ENCODE results near the gene C1orf122. TPM values are rescaled to one million over a fixed set of nuclear protein-coding genes. Genes with fewer than 3 reads are reported as not detected.

Gene C1orf122
- total and polyA plus RNA-seq, 2 of the 13 experiments (the other 11 are each of a cell fraction or from before 2014, with no cell fraction given): 18.7 to 40.6 TPM

DNA sequence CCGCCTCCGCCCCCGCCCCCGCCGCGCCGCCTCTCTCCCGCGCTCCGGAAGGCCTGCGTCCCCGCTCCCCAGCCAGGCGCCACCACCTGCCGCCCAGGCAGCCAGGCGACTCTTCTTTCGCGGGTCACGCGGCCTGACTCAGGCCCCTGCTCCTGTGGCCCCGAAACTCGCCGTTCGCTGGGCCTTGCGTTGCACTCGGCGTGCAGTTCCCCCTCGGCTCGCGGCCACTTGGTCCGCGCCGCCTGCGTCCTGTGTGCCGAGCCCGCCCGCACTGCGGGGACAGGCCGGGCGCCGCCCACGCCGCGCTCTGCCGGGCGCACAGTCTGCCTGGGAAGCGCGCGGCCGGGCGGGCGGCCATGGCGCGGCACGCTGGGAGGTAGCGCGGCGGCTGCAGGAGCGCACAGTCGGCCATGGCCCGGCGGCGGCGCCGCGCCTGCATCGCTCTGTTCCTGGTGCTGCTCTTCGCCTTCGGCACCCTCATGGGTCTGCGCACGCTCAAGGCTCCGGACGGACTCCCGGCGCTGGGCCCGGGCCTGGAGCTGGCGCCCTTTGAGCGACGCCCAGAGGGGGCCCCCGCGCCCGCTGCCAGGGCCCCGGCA is 13.7 kb upstream of the C1orf122 start, which contains the start of gene MANEAL (continued):
- TF ChIP-seq, protein P1, sequence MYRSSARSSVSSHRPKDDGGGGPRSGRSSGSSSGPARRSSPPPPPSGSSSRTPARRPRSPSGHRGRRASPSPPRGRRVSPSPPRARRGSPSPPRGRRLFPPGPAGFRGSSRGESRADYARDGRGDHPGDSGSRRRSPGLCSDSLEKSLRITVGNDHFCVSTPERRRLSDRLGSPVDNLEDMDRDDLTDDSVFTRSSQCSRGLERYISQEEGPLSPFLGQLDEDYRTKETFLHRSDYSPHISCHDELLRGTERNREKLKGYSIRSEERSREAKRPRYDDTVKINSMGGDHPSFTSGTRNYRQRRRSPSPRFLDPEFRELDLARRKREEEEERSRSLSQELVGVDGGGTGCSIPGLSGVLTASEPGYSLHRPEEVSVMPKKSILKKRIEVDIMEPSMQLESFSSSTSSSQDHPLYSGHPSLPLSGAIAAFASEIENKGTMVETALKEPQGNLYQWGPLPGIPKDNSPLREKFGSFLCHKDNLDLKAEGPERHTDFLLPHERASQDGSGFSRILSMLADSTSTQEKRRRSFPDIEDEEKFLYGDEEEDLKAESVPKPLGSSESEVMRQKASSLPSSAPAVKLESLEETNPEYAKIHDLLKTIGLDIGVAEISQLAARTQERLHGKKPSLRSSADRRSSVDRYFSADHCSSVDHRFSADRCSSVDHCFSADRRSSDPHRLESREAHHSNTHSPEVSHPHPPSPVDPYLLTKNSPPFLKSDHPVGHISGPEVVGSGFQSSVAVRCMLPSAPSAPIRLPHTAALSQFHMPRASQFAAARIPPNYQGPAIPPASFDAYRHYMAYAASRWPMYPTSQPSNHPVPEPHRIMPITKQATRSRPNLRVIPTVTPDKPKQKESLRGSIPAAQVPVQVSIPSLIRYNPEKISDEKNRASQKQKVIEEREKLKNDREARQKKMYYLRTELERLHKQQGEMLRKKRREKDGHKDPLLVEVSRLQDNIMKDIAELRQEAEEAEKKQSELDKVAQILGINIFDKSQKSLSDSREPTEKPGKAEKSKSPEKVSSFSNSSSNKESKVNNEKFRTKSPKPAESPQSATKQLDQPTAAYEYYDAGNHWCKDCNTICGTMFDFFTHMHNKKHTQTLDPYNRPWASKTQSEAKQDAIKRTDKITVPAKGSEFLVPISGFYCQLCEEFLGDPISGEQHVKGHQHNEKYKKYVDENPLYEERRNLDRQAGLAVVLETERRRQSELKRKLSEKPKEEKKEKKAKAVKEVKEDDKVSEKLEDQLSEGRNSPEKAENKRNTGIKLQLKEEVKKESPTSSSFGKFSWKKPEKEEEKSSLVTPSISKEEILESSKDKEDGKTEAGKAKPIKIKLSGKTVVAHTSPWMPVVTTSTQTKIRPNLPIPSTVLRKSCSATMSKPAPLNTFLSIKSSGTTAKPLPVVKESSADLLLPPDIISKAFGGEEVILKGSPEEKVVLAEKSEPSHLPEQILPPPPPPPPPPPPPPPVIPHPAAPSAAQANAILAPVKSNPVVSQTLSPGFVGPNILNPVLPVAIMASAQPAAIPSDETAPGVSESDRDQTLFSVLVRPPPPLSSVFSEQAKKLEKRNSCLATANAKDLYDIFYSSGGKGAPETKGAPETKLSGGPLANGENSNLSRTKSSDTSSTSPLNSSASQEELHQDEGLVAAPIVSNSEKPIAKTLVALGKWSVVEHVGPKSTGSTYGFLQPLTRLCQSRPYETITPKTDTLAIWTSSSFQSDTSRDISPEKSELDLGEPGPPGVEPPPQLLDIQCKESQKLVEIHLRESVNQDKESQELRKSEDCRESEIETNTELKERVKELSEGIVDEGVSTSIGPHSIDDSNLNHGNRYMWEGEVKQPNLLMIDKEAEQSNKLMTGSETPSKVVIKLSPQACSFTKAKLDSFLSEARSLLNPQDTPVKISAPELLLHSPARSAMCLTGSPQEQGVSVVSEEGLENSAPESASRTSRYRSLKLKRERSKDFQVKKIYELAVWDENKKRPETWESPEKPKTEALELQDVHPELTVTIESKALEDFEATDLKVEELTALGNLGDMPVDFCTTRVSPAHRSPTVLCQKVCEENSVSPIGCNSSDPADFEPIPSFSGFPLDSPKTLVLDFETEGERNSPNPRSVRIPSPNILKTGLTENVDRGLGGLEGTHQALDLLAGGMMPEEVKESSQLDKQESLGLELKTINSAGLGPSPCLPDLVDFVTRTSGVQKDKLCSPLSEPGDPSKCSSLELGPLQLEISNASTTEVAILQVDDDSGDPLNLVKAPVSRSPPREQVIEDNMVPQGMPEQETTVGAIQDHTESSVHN (CRISPR knock-in tag; IDR thresholded peaks at IDR 0.05): no peak
- no peak for TF ChIP-seq ATF5 (CRISPR knock-in tag; IDR thresholded peaks at IDR 0.05; ENCODE audit: low read depth)
- TF ChIP-seq, protein P2, sequence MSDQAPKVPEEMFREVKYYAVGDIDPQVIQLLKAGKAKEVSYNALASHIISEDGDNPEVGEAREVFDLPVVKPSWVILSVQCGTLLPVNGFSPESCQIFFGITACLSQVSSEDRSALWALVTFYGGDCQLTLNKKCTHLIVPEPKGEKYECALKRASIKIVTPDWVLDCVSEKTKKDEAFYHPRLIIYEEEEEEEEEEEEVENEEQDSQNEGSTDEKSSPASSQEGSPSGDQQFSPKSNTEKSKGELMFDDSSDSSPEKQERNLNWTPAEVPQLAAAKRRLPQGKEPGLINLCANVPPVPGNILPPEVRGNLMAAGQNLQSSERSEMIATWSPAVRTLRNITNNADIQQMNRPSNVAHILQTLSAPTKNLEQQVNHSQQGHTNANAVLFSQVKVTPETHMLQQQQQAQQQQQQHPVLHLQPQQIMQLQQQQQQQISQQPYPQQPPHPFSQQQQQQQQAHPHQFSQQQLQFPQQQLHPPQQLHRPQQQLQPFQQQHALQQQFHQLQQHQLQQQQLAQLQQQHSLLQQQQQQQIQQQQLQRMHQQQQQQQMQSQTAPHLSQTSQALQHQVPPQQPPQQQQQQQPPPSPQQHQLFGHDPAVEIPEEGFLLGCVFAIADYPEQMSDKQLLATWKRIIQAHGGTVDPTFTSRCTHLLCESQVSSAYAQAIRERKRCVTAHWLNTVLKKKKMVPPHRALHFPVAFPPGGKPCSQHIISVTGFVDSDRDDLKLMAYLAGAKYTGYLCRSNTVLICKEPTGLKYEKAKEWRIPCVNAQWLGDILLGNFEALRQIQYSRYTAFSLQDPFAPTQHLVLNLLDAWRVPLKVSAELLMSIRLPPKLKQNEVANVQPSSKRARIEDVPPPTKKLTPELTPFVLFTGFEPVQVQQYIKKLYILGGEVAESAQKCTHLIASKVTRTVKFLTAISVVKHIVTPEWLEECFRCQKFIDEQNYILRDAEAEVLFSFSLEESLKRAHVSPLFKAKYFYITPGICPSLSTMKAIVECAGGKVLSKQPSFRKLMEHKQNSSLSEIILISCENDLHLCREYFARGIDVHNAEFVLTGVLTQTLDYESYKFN (CRISPR knock-in tag; conservative IDR thresholded peaks at IDR 0.05): no peak
- no peak for TF ChIP-seq AKAP8 (CRISPR knock-in tag; IDR thresholded peaks at IDR 0.05)
- TF ChIP-seq, protein P3, sequence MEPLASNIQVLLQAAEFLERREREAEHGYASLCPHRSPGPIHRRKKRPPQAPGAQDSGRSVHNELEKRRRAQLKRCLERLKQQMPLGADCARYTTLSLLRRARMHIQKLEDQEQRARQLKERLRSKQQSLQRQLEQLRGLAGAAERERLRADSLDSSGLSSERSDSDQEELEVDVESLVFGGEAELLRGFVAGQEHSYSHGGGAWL (CRISPR knock-in tag; IDR thresholded peaks at IDR 0.05): no peak
- no peak for TF ChIP-seq GRHL1 (CRISPR knock-in tag; conservative IDR thresholded peaks at IDR 0.05)
- no peak for TF ChIP-seq AGO1 (IDR thresholded peaks at IDR 0.05; ENCODE audit: low read depth, low read length, poor library complexity, severe bottlenecking)
- TF ChIP-seq ZNF280B (CRISPR knock-in tag; IDR thresholded peaks at IDR 0.05; ENCODE audit: borderline replicate concordance): no peak
- no peak for TF ChIP-seq ZNF484 (CRISPR knock-in tag; IDR thresholded peaks at IDR 0.05; ENCODE audit: borderline replicate concordance, low read depth)
